Hepatocyte (in vitro differentiated cells): ENCODE results near the gene HILPDA.

ENCODE experiments used
- EZH2 ChIP-seq: fragments of 200-600 bp; sonication (generic); IDR thresholded peaks from 2 replicates; pipeline ENCODE4 v1.6.1; 2016; ENCODE audit warnings: antibody characterized with exemption, mild to moderate bottlenecking, borderline replicate concordance
- EZH2phosphoT487 ChIP-seq: fragments of 200-600 bp; sonication (generic); IDR thresholded peaks from one replicate; pipeline ENCODE4 v1.6.1; 2018; ENCODE audit warnings: antibody characterized with exemption, mild to moderate bottlenecking, low read depth, moderate library complexity; ENCODE audit not compliant: unreplicated experiment, severe bottlenecking
- TF ChIP-seq, protein P1 (sequence below): fragments of 200-600 bp; sonication (generic); IDR thresholded peaks from 2 replicates; pipeline ENCODE4 v1.5.1; 2016; ENCODE audit warnings: antibody characterized with exemption, mild to moderate bottlenecking; ENCODE audit not compliant: poor library complexity

DNA sequence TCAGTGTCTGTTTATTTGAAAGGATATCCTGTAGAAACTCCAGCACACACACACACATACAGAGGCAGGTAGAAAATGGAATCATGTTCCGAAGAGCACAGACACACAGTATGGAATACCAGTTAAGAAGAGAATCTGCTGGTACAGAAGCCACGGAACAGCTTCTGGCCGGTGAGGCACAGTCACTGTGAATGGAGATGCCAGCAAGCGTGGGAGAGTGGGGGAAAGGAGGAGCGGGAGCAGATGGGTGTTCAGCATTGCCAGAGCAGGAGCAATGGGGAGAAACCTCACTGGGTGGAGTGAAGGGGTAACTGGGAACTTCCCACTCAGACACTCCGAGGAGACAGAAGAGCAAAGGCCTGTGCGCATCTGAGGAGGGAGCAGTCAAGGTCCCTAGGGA, 36.4 kb upstream of the HILPDA start:
- TF ChIP-seq, protein P1, sequence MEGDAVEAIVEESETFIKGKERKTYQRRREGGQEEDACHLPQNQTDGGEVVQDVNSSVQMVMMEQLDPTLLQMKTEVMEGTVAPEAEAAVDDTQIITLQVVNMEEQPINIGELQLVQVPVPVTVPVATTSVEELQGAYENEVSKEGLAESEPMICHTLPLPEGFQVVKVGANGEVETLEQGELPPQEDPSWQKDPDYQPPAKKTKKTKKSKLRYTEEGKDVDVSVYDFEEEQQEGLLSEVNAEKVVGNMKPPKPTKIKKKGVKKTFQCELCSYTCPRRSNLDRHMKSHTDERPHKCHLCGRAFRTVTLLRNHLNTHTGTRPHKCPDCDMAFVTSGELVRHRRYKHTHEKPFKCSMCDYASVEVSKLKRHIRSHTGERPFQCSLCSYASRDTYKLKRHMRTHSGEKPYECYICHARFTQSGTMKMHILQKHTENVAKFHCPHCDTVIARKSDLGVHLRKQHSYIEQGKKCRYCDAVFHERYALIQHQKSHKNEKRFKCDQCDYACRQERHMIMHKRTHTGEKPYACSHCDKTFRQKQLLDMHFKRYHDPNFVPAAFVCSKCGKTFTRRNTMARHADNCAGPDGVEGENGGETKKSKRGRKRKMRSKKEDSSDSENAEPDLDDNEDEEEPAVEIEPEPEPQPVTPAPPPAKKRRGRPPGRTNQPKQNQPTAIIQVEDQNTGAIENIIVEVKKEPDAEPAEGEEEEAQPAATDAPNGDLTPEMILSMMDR = no peak
- TF ChIP-seq EZH2phosphoT487 (no peak), EZH2 (no peak)
